Measurements from ENCODE around the gene PARN.

GRCh38 chr16:14491861-14492529 is 138.1 kb downstream of the PARN start:
- TF ChIP-seq POLR2AphosphoS5 (IDR thresholded peaks at IDR 0.05; ENCODE audit: low read depth, low read length) (no peak), POLR2A (IDR thresholded peaks at IDR 0.05; ENCODE audit: low read depth, low read length) (no peak), TAF1 (IDR thresholded peaks at IDR 0.05; ENCODE audit: low read depth, low read length) (no peak), POU2F2 (IDR thresholded peaks at IDR 0.05; ENCODE audit: low read depth, low read length) (no peak), SPI1 (IDR thresholded peaks at IDR 0.05; ENCODE audit: low read depth, low read length) (no peak), PAX5 (IDR thresholded peaks at IDR 0.05; ENCODE audit: insufficient read depth, low read length, severe bottlenecking) (no peak)
